Pancreas (tissue), 10 donors: ENCODE measurements around the gene AFF1. TPM values are rescaled to one million over a fixed set of nuclear protein-coding genes. Genes with fewer than 3 reads are reported as not detected.

Experiments used
- ATAC-seq, 4 donors: fragments of 200-7000 bp; cut with Tn5 transposase; one replicate each; pipeline versions ENCODE4 v1.8.0 to v1.9.1; 2020; ENCODE audit warnings: mild to moderate bottlenecking in 4 of 4, moderate library complexity in 4 of 4
- DNase-seq, 6 donors: peaks; one replicate each; pipeline ENCODE4 v3.0.0-alpha.2; 2020
- FAIRE-seq: peaks from 2 replicates; lab custom pipeline; 2012; peaks lifted over from hg19 to GRCh38; lab: Jason Lieb, UNC
- H3K27ac ChIP-seq, 4 donors: fragments of 200-600 bp; sonication (generic); 1 replicate in 3 of 4; 2 replicates in 1 of 4; pipeline versions ENCODE4 v1.5.0 to v1.8.0; 2020
- H3K27me3 ChIP-seq, 4 donors: fragments of 200-600 bp; one replicate each; pipeline ENCODE4 v1.8.0; 2021
- H3K36me3 ChIP-seq, 3 donors: fragments of 200-600 bp; sonication (generic) in 1 of 3; one replicate each; pipeline versions ENCODE4 v1.5.0 to v1.8.0; 2020 to 2021
- H3K4me1 ChIP-seq, 3 donors: fragments of 200-600 bp; one replicate each; pipeline ENCODE4 v1.8.0; 2021
- H3K4me3 ChIP-seq, 4 donors: fragments of 200-600 bp; sonication (generic) in 2 of 4; one replicate each; pipeline versions ENCODE4 v1.5.0 to v1.8.0; 2020 to 2021
- H3K9me3 ChIP-seq, 4 donors: fragments of 200-600 bp; one replicate each; pipeline ENCODE4 v1.8.0; 2021
- CTCF ChIP-seq, 4 donors: fragments of 200-600 bp; sonication (generic) in 3 of 4; IDR thresholded peaks; one replicate each; pipeline versions ENCODE4 v1.5.0 to v1.8.0; 2021; ENCODE audit warnings: antibody characterized with exemption in 4 of 4
- WGBS, 2 donors: extraction: QIAGEN DNeasy Blood & Tissue Kit; methylation state at CpG; one replicate each; pipeline ENCODE4 v1.1.7; 2013; 5-methylcytosine and 5-hydroxymethylcytosine counted together
- intact Hi-C, 3 donors: fragments of 100-400 bp; cut with DNase I; formaldehyde crosslinking; loops; one replicate each; pipeline versions ENCODE4 v1.11.1 to v1.14.2; 2022
- polyA plus RNA-seq, 2 donors: library from polyadenylated mRNA; stranded (reverse); fragments of 200-250 nt; gene quantifications; one replicate each; pipeline ENCODE4 v1.2.3, GENCODE V29; 2013
- total RNA-seq, 6 donors: library from RNA; stranded (reverse); fragmentation: NEBNext Ultra II Directional in 4 of 6; extraction: Animal tissue kit (Norgen Biotek cat#: 25700) in 4 of 6; gene quantifications; one replicate each; pipeline versions ENCODE4 v1.2.1 to v1.2.4, GENCODE V29; 2021 to 2023
- donor health status: healthy with polysubstance abuse.
- donor health status: DM: no; HTN: no; CAD: no; lungs with moderate emphysema.
- donor health status: DM: no; HTN: no; CAD: no.
- donor health status: control.
- donor health status: control.
- donor health status: Bipolar disorder and iron deficiency.
- donor health status: DM: yes; HTN: yes; CAD: no.
- donor health status: DM: no; HTN: no; CAD: no.
- donor health status: DM: no; HTN: no; CAD: no.
- donor health status: DM: yes; HTN: yes; CAD: no.

AFF1 gene
- total and polyA plus RNA-seq, 8 donors = 11.8 to 62.0 (median 40.4) TPM

- intact Hi-C loops = no loop called here
- Histone ChIP-seq H3K9me3 (no peaks in the 10 kb centered on the region), H3K4me1 (peaks cover 7 to 15% (median 10%) of the 10 kb centered on the region in 3 donors), H3K4me3 (no peak overlapping the region), H3K27ac (no peak overlapping the region), H3K36me3 (peaks cover 0 to 12% (median 6%) of the 10 kb centered on the region in 3 donors), H3K27me3 (no peaks in the 10 kb centered on the region)
- no peak for DNase-seq
- TF ChIP-seq CTCF (IDR thresholded peaks at IDR 0.05) = no peak
- FAIRE-seq = no peak
- no peak for ATAC-seq
- 50 to 51% methylated on average over 5 of the region's 5 CpGs for WGBS, 2 donors
Observed at GRCh38 chr4:87105101-87105845, 170.5 kb downstream of the AFF1 start.

DNA sequence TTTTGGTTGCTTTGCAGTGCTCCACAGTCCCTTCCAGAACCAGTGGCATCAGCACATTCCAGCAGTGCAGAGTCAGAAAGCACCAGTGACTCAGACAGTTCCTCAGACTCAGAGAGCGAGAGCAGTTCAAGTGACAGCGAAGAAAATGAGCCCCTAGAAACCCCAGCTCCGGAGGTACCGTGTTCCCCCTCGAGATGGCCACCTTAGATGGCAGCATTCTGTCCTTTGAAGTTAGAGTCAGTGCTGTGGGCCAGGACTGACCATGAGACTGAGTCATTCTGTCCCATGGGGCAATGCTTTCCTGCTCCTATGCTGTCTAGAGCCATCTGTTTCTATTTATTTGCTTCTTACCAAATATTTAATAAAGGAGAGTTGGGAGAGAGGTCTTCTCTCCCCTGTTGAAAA, 173.3 kb downstream of the AFF1 start:
- no peak for FAIRE-seq
- intact Hi-C loops = no loop called here
- peaks cover 7 to 15% (median 10%) of the 10 kb centered on the region in 3 donors for H3K4me1 ChIP-seq

GRCh38 chr4:87109121-87109520, 174.3 kb downstream of the AFF1 start:
- no peak for FAIRE-seq
- intact Hi-C loops = no loop called here
- Histone ChIP-seq H3K36me3 (peaks cover 0 to 17% (median 6%) of the 10 kb centered on the region in 3 donors), H3K27ac (no peak overlapping the region), H3K4me1 (peaks cover under 1 to 5% (median under 1%) of the 10 kb centered on the region in 3 donors), H3K9me3 (no peaks in the 10 kb centered on the region), H3K27me3 (no peaks in the 10 kb centered on the region), H3K4me3 (no peak overlapping the region)
- ATAC-seq = no peak
- WGBS, 2 donors = 87 to 94% methylated on average over 3 of the region's 3 CpGs
- no peak for DNase-seq
- TF ChIP-seq CTCF (IDR thresholded peaks at IDR 0.05) = no peak

More for the DNA sequence above, 173.3 kb downstream of the AFF1 start:
- 80 to 86% methylated on average over 5 of the region's 5 CpGs for WGBS, 2 donors
- no peak overlapping the region for H3K4me3 ChIP-seq
- H3K9me3 ChIP-seq = no peaks in the 10 kb centered on the region
- TF ChIP-seq CTCF (IDR thresholded peaks at IDR 0.05) = no peak
- no peaks in the 10 kb centered on the region for H3K27me3 ChIP-seq
- ATAC-seq (peak; percentile 39 to 76 (median 70)), DNase-seq (no peak)
- H3K27ac ChIP-seq = peak overlapping the region in 1 of 4 donors; percentile 36
- H3K36me3 ChIP-seq = peaks cover 0 to 17% (median 6%) of the 10 kb centered on the region in 3 donors

GRCh38 chr4:87109945-87110344, 175.1 kb downstream of the AFF1 start:
- H3K27ac ChIP-seq = no peak overlapping the region
- no peaks in the 10 kb centered on the region for H3K27me3 ChIP-seq
- TF ChIP-seq CTCF (IDR thresholded peaks at IDR 0.05) = no peak
- no peaks in the 10 kb centered on the region for H3K9me3 ChIP-seq
- ATAC-seq = no peak
- peaks cover 0 to under 1% (median 0%) of the 10 kb centered on the region in 3 donors for H3K4me1 ChIP-seq
- intact Hi-C loops = loop anchor here in 1 of 3 donors (10.0 kb wide), 1 partner anchor 185 kb away; no protein-coding TSS in a partner anchor
- peaks cover 0 to 24% (median 12%) of the 10 kb centered on the region in 3 donors for H3K36me3 ChIP-seq
- no peak overlapping the region for H3K4me3 ChIP-seq
- 98 to 100% methylated on average over 1 of the region's 1 CpG for WGBS, 2 donors
- no peak for FAIRE-seq
- no peak for DNase-seq

DNA sequence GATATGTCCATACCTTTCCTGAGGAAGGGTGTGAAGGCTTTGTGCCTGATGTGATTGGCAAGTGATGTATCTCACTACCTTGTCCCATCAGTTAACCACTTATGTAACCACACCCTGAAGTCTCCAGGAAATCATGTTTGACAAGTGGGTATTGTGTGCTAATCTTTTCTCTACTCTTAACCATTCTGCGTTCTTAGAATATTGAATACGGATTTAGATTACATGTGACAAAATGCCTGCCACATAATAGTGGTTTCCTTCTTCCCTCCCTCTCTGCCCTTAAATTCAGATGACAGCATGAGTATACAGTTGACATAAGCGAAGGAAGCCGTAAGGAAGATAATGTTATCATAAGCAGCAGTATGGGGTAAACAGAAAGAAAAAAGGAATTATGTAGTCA, 177.3 kb downstream of the AFF1 start:
- FAIRE-seq = no peak
- no peak for DNase-seq
- WGBS, 2 donors = 77 to 83% methylated on average over 4 of the region's 4 CpGs

More for the DNA sequence above, 177.3 kb downstream of the AFF1 start:
- H3K27ac ChIP-seq = no peak overlapping the region
- H3K27me3 ChIP-seq = no peaks in the 10 kb centered on the region
- no peak for TF ChIP-seq CTCF (IDR thresholded peaks at IDR 0.05)
- H3K4me3 ChIP-seq = no peak overlapping the region
- no peaks in the 10 kb centered on the region for H3K9me3 ChIP-seq
- no peak for ATAC-seq
- peaks cover 0 to 34% (median 17%) of the 10 kb centered on the region in 3 donors for H3K36me3 ChIP-seq
- intact Hi-C loops = loop anchor here in 1 of 3 donors (10.0 kb wide), 1 partner anchor 187 kb away; no protein-coding TSS in a partner anchor
- no peaks in the 10 kb centered on the region for H3K4me1 ChIP-seq
